ENCODE data around the gene RPS14.

DNA sequence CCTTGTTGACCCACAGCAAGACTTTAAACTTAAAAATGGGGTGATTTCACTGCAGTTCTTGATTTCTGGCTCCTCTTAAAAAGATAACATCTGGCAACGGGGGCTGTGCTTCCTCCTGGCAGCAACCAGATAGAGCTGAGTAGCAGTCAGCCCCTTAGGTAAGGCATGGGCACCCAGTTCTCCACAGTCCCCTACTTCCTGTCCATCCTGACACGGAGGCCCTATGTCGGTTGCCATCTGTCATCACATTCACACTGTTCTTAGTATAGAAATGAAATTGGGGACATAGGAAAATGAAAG, 48.5 kb downstream of the RPS14 start:
- TF ChIP-seq EZH2 (IDR thresholded peaks at IDR 0.05; ENCODE audit: insufficient read depth, poor library complexity, severe bottlenecking) (no peak), EZH2phosphoT487 (IDR thresholded peaks at IDR 0.05; ENCODE audit: insufficient read depth, low read depth) (no peak)
